ENCODE data around the gene CENPO.

DNA sequence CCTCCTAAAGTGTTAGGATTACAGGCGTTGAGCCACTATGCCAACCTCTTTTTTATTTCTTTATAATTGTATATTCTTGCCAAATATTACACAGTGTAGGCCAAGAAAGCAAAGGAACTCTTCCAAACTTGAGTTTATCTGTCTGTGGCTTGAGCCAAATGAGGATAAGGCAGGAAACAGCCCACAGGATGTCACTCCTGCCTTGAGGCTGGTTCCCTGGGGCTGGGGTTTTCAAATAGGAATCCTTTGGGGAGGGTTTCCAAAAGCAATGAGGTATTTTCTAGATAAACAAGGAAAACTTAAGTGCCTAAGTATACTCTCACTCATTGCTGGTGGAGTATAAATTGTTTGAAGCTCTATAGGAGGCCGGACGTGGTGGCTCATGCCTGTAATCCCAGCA, 70.4 kb downstream of the CENPO start:
- TF ChIP-seq, protein P1, sequence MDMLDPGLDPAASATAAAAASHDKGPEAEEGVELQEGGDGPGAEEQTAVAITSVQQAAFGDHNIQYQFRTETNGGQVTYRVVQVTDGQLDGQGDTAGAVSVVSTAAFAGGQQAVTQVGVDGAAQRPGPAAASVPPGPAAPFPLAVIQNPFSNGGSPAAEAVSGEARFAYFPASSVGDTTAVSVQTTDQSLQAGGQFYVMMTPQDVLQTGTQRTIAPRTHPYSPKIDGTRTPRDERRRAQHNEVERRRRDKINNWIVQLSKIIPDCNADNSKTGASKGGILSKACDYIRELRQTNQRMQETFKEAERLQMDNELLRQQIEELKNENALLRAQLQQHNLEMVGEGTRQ (IDR thresholded peaks at IDR 0.05), result no peak
- TF ChIP-seq POLR2A (IDR thresholded peaks at IDR 0.05; ENCODE audit: low read length) (no peak), ZFP36 (IDR thresholded peaks at IDR 0.05; ENCODE audit: borderline replicate concordance, partially characterized antibody) (no peak), POLR2AphosphoS2 (conservative IDR thresholded peaks at IDR 0.05; ENCODE audit: low read length) (no peak)
- TF ChIP-seq, protein P2, sequence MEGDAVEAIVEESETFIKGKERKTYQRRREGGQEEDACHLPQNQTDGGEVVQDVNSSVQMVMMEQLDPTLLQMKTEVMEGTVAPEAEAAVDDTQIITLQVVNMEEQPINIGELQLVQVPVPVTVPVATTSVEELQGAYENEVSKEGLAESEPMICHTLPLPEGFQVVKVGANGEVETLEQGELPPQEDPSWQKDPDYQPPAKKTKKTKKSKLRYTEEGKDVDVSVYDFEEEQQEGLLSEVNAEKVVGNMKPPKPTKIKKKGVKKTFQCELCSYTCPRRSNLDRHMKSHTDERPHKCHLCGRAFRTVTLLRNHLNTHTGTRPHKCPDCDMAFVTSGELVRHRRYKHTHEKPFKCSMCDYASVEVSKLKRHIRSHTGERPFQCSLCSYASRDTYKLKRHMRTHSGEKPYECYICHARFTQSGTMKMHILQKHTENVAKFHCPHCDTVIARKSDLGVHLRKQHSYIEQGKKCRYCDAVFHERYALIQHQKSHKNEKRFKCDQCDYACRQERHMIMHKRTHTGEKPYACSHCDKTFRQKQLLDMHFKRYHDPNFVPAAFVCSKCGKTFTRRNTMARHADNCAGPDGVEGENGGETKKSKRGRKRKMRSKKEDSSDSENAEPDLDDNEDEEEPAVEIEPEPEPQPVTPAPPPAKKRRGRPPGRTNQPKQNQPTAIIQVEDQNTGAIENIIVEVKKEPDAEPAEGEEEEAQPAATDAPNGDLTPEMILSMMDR (IDR thresholded peaks at IDR 0.05), result no peak
